ENCODE measurements around the gene RETREG2. TPM values are rescaled to one million over a fixed set of nuclear protein-coding genes. Genes with fewer than 3 reads are reported as not detected.

RETREG2 gene
- total RNA-seq, 1 experiment from 2014 or later: 69.9 TPM

DNA sequence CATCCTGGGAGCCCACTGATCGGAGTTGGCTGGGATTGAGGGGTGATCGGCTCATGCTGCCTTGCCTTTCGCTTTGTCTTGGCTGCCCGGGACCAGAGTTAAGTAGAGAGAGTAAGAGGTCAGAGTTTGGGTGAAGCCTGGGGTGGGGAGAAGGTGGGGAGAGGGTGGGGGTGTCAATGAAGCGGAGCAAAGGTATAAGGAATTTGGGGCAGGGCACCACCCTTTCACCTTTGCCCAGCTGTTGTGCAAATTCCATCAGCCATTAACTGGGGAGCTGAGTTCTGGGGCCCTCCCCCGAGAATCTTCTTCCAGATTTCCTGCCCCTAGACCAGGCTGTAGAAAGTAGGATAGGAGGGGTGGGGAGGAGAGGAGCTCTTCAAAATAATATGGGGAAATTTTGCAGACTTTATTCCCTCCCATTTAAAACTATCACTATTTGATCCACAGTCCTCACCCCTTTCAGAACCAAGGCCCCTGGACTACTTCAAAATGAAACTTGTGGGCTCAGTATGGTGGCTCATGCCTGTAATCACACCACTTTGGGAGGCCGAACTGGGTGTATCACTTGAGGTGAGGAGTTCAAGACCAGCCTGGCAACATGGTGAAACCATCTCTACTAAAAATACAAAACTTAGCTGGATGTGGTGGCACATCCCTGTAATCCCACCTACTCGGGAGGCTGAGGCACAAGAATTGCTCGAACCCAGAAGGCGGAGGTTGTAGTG lies 8.0 kb upstream of the RETREG2 start, which contains the start of gene SLC23A3:
SLC23A3 (minus strand) TSS at position 100 of the 725 bp plus-strand sequence; CDS start at position 55, 45 bp downstream.
- no peak for DNase-seq (ENCODE audit: low read depth)

DNA sequence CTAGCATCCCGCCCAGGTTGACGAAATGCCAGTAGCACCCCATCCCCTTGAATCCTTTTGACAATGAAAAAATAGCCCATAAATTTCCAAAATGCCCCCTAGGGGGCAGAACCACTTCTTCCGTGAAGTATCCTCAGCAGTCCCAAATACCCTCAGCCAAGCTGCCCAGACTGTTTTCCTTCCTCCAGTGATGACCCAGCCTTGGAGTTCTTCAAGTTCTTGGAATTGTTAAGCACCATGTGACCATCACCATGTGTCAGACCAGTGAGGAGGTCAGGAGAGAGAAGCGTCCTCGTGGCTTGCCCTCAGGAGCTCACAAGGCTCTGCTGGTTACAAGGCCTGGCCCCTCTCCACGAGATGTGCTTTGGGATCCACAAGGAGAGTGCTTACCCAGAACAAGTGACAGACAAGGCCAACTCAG lies 6.8 kb upstream of the RETREG2 start:
- DNase-seq (ENCODE audit: low read depth): peak; percentile 58

DNA sequence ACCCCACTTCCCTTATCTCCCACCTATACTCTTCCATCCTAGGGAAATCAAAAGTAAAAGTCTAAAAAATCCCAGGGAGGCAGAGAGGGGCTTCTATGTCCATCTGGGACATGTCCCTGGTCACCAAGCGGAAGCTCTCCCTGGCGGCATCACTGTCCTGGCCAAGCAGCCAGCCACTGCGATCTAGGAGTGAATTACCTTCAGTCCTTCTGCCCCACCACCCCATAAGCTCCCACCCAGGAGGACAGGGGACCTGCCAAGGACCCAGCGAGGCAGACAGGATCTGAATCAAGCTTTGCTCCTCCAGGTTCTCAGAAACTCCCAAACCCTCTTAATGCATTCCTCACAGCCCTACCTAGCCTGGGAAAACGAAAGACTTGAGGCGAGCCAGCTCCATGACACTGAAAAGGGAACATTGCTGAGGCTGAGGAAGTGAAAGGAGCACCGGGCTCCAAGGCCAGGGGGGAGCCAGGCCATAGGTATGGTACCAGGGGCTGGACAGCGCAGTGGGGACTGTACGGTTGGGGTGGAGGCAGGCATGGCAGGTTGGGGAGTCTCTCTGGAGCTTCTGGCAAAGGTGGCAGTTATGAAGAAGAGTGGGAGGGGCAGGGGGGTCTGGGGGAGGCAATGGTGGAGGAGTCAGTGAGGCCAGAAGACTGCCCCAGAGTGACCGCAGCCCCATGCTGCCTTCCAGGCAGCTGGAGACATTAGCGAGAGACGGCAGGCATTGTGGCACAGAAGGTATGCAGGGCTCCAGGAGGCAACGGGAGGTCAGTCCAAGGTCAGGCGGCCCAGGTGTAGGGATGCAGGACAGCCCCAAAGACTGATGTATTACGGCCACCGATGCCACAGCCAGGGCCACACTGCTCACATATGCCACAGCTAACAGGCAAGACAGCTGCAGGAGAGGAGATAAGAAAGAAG lies 5.6 kb upstream of the RETREG2 start:
- DNase-seq (ENCODE audit: low read depth): no peak

DNA sequence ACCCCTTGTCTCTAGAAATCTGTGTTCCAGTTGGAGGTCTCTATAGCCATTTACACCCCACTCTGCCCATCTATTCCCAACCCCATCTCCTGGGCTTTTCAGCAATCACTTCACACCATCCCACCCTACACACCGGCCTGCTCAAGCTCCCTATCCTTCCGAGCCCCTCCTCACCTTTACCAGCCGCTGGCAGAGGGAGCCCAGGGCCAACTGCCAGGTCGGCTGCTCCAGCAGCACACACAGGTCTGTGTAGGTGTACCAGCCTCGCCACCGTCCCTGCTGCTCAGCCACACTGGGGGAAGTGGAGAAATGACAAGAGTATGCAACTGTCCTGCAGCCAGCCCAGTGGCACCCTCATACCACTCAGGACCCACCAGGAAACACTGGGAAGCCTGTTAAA lies 4.9 kb upstream of the RETREG2 start:
- no peak for DNase-seq (ENCODE audit: low read depth)

DNA sequence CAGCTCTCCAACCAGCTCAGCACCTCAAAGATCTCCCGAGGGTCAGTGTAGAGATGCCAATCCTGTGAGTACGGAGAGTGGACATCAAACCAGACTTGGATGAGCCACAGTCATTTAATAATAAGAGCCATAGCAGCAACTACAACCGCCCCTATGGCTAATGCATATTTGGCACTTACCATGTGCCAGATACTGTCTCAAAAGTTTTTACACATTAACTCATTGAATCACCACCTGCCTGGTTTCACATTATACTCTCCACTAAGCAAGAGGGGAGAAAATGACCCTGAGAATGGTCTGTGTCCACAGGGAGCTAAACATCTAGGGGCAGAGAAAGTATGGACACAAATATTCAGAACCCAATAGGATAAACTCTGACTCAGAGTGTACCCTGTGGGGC lies 3.9 kb upstream of the RETREG2 start:
- DNase-seq (ENCODE audit: low read depth): no peak

DNA sequence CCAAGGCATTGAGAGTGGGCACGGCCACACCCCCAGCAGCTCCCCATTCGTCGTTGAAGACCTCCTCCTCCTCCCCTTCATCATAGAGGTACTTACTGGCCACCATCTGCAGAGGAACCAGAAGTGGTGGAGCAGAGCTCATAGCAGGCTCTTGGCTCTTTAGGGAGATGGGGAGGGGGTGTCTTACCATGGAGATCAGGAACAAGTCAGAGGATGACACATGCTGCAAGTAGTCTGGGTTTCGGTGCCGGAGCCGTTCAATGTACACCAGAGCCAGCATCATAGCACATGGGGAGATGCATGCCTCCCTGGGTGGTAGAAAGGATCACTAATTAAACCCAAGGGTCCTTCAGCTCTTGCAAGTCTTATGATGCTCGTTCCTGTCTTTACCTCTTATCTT lies 3.3 kb upstream of the RETREG2 start:
- DNase-seq (ENCODE audit: low read depth): no peak

DNA sequence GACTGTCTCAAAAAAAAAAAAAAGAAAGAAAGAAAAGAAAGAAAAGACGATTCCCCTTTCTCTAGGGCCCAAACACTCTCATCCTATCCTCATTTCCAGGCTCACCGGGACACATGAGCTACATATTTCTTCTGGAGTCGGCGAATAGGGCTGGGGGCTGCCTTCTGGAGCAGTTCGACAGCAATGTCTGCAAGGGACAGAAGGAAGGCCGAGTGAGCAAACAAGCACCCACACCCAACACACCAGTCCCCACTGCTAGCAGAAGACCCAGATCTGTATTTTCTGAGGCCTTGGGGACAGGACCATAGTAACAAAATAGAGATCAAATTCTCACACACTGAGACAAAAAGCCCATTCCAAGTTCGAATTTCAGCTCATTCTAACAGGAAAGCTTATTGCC lies 2.6 kb upstream of the RETREG2 start:
- no peak for DNase-seq (ENCODE audit: low read depth)

DNA sequence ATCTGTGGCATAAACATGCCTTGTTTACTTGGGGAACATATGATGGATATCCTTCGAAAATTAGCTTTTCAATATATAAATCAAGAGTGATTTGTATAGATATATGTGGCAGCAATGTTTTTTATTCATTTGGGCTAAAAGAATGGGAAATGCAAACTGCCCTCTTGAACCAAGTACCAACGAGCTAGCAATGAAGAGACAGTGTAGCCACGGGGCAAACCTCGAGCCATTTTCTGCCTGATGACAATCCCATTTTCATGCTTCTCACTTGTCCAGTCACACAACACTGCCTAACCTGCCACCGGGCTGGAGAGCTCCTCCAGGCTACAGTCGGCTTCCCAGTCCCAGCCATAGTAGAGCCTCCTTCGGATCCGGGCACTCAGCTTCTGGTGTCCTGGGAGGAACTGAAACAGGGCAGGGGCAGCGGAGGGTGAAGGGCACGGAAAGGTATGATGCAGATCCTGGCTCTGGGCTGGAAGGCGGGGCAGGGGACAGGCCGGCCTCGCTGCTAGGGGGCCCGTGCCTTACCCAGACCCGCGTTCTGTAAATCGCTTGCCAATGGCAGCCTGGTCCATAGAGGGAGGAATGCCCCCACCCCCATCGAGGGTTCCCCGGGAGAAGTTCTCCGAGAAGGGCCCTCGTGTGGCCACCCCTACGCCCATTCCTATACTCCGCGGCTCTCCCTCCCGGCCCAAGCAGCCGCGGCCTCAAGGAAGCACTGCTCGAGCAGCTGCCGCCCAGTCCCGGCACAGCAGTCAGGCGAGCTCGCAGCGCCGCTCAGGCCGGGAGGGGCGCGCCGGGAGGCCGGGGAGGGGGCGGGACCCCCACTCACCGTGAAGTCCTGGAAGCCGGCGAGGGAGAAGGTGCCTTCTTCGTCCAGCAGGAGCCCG lies 1.9 kb upstream of the RETREG2 start:
- peak; percentile 42 for DNase-seq (ENCODE audit: low read depth)

DNA sequence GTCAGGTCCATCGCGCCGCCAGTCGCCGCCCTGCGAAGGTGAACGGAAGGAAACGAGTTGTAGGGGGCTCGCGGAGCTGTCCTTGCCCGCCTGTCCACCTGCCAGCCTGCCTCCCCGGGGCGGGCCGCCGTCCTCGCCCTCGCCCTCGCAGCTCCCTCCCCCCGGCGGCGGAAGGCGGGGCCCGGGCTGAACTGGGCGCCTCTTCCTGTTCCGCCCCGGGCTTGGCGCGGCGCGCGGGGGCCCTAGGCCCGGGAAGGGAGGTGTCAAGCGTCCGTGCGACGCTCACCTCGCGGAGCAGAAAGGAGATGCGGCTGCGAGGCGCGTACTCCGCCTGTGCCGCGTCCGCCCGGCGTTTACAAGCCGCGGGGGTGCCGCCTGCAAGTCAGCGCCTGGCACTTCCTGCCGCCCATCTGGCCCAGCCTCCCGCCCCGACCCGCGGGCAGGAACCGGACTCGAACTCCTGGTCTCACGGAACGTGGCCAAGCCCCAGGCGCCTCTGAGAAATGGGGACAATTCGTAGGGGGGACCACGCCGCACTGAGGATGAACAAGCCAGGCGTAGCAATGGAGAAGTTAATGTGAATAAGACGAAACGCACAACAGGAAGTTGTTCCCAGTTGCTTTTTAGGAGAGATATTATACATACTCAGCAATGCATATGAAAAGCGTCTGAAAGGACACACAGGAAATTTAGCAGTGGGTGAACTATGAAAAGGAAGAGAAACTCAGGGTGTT lies 1.1 kb upstream of the RETREG2 start, which contains the start of gene CNPPD1:
CNPPD1 (minus strand) TSS at position 108 of the 734 bp plus-strand sequence; CDS start at position 11, 97 bp downstream.
- DNase-seq (ENCODE audit: low read depth): peak; percentile 87

DNA sequence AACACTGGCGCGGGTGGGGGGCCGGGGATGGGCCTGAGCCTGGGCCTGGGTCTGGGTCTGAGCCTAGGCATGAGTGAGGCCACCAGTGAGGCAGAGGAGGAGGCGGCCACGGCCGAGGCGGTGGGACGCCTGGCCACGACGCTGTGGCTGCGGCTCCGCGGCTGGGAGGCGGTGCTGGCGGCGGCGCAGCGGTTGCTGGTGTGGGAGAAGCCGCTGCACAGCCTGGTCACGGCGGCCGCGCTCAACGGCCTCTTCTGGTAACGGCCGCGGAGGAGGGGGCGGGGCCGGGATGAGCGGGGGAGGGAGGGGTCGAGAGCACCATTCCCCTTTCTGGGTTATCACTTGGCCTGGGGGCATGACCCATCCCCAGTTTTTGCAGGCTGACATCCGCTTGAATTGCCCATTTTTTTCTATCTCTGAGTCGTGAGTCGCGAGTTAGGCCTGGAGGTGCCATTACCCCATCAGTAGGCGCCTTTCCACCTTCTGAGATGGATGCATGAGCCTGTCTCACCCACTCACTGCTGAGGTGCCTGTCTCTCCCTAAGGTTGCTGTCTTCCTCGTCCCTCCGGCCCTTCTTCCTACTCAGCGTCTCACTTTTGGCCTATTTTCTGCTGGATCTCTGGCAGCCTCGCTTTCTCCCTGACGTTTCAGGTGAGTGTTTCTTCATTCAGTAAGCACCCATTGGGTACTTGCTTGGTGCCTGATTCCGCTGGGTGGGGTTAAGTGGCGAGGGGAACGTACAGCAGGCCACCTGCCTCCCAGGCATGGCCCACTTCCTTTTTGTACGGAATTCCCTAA lies 501 bp downstream of the RETREG2 start:
- DNase-seq (ENCODE audit: low read depth): peak; percentile 8

DNA sequence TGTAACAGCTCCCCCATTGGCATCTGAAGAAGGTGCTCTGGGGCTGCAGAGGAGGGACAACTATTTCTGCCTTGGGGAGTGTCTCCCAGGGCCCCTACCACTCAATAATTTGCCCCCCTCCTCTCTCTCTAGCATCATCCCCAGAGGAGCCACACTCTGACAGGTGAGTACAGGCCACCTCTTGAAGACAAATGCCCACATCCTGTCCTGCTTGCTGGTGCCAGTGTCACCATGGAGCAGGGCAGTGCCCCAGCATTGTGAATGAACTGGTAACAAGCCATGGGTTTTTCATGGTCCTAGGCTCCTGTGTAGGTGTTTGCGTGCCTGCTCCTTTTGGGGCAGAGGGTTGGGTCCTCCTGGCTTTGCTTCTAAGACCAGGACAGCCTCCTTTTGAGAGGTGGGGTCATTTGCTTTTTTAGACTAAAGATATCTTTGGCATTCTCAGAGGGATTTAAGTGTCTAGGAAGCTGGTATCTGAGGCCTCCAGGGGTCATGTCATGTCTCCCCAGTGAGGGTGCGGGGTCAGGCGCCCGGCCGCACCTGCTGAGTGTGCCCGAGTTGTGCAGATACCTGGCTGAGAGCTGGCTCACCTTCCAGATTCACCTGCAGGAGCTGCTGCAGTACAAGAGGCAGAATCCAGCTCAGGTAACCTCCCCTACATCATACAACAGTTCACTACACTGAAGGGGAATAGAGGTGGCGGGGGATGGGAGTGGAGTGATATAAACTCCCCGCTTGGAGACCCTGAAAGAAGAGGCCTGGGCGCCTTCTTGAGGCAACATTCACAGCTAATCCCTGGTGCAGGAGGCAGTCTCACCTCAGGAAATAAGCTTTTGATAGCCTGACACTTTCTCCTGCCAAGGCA lies 1.8 kb downstream of the RETREG2 start:
- DNase-seq (ENCODE audit: low read depth): no peak

DNA sequence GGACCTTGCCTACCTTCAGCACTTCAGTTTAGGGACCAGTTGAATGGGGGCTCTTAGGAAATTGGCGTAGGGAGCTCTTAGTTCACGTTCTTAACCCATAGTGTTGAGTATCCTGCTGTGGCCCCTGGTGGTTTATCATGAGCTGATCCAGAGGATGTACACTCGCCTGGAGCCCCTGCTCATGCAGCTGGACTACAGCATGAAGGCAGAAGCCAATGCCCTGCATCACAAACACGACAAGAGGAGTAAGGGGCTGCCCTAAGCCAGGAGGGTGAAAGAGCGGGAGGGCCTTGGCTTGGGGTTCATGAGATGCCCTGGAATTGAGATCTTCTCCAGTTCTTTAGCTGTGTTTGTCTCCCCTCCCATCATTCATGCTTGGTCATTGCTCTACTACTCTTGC lies 2.9 kb downstream of the RETREG2 start:
- DNase-seq (ENCODE audit: low read depth): no peak

DNA sequence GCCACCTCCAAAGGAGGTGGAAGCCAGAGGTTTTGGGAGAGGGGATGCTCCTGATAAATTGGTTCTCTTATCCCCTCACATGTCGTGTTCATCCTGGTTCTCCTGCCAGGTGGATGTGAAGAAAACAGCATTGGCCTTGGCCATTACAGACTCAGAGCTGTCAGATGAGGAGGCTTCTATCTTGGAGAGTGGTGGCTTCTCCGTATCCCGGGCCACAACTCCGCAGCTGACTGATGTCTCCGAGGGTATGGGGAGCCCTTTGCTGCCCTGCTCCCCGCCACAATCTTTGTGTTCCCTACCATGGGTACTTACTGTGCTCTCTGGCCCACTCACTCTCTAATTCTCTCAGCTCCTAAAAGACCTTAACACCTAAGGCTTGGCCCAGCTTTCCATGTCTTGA lies 3.5 kb downstream of the RETREG2 start:
- DNase-seq (ENCODE audit: low read depth): no peak

DNA sequence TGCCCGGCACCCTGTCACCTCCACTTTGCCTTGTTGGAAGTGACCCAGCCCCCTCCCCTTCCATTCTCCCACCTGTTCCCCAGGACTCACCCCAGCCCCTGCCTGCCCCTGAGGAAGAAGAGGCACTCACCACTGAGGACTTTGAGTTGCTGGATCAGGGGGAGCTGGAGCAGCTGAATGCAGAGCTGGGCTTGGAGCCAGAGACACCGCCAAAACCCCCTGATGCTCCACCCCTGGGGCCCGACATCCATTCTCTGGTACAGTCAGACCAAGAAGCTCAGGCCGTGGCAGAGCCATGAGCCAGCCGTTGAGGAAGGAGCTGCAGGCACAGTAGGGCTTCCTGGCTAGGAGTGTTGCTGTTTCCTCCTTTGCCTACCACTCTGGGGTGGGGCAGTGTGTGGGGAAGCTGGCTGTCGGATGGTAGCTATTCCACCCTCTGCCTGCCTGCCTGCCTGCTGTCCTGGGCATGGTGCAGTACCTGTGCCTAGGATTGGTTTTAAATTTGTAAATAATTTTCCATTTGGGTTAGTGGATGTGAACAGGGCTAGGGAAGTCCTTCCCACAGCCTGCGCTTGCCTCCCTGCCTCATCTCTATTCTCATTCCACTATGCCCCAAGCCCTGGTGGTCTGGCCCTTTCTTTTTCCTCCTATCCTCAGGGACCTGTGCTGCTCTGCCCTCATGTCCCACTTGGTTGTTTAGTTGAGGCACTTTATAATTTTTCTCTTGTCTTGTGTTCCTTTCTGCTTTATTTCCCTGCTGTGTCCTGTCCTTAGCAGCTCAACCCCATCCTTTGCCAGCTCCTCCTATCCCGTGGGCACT lies 4.5 kb downstream of the RETREG2 start:
- DNase-seq (ENCODE audit: low read depth): no peak

DNA sequence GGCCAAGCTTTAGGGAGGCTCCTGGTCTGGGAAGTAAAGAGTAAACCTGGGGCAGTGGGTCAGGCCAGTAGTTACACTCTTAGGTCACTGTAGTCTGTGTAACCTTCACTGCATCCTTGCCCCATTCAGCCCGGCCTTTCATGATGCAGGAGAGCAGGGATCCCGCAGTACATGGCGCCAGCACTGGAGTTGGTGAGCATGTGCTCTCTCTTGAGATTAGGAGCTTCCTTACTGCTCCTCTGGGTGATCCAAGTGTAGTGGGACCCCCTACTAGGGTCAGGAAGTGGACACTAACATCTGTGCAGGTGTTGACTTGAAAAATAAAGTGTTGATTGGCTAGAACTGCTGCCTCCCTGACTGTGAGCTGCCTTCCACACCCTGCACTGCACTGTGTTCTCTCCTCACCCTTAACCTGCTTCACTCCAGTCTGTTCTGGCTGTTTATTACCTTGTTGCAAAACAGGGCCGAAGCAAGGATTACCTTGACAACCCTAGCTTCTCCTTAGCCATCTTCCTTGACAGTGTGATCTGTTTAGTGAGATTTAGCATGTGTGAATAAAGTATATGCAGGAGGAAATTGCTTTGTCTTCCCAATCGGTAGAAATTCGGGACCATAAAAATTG lies 5.2 kb downstream of the RETREG2 start:
- no peak for DNase-seq (ENCODE audit: low read depth)

DNA sequence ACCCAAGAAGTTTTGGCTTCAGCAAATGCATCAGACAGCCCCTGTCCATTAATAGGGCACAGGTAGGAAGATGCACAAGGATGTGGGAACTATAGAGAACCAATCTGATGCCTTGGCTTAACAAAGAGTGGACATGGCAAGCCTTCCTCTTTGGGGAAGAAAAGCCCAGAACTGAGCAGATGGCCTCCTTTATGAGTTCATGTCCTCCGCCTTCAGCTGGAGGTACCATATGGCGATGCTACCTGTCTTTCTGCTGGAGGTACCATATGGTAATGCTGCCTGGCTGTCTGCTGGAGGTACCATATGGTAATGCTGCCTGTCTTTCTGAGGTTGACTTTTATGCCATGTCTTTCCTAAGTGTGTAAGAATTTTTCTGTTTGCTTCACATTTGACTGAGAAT lies 6.0 kb downstream of the RETREG2 start:
- DNase-seq (ENCODE audit: low read depth): no peak

DNA sequence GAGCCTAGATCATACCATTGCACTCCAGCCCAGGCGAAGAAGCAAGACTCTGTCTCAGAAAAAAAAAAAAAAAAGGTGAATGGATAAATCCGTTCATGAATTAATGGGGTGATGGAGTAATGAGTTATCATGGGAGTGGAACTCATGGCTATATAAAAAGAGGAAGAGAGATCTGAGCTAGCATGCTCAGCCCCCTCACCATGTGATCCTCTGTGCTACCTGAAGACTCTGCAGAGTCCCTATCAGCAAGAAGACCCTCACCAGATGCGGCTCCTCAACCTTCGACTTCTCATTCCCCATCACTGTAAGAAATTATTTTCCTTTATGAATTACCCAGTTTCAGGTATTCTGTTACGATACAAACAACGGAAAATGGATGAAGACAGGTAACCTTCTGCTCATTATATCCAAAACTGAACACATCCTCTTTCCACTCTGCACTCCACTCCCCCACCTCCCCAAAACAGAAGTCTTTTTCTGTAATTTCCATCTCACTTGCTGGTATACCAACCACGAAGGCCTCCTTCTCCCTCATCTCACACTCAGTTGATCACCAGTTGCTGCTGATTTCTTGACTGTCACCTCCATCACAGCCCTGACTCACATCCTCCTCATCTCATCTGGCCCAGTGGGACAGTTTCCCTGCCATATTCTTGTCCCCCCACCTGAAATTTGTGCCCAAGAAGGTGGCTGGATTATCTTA lies 8.8 kb downstream of the RETREG2 start:
- DNase-seq (ENCODE audit: low read depth): no peak
